ENCODE results near the gene CACNA1D.

Gene CACNA1D

DNA sequence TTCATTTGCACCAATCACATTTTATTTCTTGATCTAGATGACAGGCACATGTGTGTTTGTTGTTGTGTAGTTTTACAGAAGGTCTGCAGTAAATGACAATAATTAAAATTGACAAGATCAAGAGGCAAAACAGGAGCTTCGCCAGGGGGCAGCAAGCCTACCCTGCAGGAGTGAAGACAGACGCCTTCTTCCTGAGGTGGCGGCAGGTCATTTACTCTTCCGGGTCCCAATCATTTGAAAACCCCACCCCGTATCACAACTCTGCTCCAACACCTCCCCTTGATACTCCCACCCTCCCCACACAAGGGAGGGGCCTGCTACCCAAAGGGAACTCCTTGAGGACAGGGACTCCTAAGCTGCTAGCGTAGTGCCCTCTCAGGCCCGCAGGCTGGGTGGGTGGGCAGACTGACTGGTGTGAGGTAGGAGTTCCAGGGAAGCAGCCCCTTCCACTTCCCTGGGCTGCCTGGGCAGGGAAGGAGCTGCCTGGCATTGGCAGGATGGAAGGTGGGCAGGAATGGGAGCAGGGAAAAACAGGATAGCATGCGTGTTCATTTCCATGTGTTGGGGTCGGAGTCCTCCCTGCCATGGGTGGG lies 338.7 kb downstream of the CACNA1D start:
- TF ChIP-seq, protein P1, sequence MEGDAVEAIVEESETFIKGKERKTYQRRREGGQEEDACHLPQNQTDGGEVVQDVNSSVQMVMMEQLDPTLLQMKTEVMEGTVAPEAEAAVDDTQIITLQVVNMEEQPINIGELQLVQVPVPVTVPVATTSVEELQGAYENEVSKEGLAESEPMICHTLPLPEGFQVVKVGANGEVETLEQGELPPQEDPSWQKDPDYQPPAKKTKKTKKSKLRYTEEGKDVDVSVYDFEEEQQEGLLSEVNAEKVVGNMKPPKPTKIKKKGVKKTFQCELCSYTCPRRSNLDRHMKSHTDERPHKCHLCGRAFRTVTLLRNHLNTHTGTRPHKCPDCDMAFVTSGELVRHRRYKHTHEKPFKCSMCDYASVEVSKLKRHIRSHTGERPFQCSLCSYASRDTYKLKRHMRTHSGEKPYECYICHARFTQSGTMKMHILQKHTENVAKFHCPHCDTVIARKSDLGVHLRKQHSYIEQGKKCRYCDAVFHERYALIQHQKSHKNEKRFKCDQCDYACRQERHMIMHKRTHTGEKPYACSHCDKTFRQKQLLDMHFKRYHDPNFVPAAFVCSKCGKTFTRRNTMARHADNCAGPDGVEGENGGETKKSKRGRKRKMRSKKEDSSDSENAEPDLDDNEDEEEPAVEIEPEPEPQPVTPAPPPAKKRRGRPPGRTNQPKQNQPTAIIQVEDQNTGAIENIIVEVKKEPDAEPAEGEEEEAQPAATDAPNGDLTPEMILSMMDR (IDR thresholded peaks at IDR 0.05), result no peak

DNA sequence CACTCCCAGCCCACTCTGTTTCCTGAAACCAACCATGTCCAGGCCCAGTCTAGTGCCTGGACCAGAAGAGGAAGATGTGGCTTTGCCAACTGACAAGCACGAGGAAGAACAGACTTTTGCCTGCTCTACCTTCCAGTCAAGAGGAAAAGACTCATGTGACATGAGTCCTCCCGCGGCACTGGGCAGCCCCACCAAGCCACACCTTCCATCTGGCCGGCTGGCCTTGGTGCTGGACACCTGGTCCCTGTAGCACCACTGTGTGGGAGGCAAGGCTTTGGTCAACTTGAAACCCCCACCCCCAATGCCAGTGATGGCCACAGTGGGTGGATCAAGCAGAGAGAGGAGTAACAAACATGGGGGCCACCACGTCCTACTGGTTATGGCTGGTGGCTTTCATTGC lies 339.3 kb downstream of the CACNA1D start:
- TF ChIP-seq, protein P1 (IDR thresholded peaks at IDR 0.05), result no peak

DNA sequence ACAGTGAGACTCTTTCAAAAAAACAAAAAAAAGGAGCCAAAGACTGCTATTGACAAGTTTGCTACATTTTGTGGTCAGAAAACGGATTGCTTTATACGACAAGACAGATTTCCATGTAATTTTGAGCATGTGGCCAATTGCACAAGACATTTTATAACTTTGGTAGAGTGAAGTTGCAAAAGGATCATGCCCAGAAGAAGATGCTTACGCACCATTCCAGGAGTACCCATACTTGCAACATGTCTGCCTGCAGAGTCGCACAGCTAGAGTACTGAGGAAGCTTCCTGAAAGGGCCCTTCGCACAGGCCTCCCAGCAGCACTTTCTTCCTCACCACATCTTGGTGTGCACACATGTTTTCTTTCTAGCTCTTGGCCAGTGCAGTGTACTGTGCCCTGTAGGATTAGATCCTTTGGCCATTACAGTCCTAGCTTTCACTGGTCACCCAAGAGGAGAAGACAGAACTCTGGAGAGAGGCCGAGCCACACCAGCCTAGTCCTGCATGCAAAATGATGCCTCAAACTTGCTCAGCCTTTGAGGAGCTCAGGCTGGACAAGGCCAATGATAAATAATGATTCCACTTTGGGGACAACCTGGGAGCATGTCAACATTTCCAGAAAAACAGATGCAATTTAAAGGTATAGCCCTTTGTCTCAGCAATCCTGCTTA lies 340.2 kb downstream of the CACNA1D start:
- TF ChIP-seq, protein P1 (IDR thresholded peaks at IDR 0.05), result no peak

DNA sequence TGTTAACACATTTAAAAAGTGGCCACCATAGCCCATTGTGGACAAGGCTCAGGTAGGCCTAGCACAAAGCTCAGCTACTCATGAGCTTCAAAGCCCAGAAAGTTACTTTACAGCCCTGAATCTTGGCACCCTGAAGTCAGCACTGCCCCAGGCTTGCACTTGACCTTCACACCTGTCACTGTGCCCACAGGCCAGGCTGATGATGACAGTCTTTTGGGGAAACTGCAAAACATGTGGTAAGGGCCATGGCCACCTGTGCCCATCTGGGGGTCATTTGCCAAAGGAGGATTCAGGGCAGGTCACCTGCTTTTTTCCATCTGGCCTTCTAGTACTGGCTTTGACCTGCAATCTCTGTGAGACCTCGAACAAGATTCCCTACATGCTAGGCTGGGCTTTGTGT lies 340.8 kb downstream of the CACNA1D start:
- TF ChIP-seq, protein P1 (IDR thresholded peaks at IDR 0.05), result no peak

DNA sequence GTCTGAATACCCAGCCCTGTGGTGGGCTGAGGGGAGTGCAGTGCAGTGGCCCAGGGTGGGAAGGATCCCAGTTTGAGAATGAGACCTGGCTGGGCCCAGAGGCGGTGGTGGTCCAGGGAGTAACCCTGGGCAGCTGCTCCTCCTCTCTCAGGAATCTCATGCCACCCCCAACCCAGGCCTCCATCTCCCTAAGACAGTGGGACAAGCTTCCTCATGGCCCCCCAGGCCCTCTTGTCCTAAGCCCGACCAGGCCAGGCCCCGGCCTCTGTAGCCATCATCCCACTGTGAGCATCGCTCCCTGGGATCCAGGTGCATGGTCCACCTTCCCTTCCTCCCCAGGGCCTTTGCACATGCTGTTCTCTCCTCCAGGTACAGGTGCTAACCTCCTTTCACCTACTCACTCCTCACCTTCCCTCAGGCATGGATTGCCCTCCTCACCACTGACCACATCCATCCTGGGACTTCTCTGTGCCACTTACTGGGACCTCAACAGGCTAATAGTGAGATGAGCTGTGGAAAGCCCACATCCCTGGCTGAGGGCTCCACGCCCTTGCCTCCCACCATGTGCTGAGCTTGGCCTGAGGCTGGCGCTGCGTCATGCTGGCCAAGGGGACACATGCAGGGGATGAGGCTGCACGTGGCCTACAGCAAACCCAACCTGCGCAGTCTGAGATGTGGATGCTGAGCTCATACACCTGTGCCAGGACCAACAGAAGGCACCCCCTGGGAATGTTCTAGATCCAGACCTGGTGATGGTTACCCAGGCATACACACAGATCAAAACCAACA lies 341.9 kb downstream of the CACNA1D start:
- TF ChIP-seq, protein P1 (IDR thresholded peaks at IDR 0.05), result no peak

DNA sequence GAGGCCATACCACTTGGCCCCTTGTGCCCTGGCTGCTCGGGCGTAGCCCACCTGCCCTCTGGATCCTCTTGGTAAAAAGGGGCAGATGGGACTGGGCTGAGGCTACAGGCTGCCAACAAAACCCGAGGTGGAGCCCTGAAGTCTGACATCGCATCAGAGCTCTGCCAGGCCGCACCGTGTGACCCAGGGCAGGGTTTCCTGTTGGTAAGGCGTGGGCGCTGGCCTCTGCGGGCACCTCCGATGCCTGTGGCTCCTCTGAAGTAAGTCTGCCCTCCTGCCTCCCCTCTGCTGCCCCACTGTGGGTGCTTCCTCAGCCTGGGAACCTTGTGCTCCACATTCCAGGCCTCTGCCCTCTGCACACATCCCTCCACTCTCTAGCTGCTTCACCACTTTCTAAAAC lies 342.9 kb downstream of the CACNA1D start:
- TF ChIP-seq, protein P1 (IDR thresholded peaks at IDR 0.05), result no peak

DNA sequence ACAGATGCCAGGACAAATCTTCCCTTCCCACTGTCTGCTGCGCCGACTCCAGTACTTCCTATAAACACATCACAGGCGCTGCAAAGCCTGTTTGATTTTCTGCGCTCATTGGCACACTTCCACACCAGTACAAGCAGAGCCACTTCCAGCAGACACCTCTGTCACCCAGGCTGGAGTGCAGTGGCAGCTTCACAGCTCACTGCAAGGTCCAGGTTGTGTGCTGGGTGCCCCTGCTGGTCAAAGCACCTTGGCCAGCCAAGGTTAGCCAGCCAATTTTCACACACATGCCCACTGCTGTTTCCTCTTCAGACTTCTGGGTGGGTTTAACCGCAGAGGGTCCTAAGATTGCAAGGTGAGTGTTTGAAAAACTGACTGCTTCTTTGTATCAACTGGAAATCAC lies 346.9 kb downstream of the CACNA1D start:
- TF ChIP-seq, protein P1 (IDR thresholded peaks at IDR 0.05), result no peak; the same call in 1 of the 2 replicates

Data from LNCAP (cell line).